SK-N-DZ (cell line): Measurements from ENCODE around the gene WASHC3. TPM values are rescaled to one million over a fixed set of nuclear protein-coding genes. Genes with fewer than 3 reads are reported as not detected.
"Not testable (repeated sequence)": the region's sequence is repeated elsewhere in the genome, so short reads cannot be mapped to it uniquely, and the experiment has no call there.

Source experiments
- DNase-seq: peaks from one replicate; pipeline ENCODE4 v3.0.0-alpha.2; 2015; ENCODE audit warnings: low spot score
- polyA plus RNA-seq, 2 experiments: library from polyadenylated mRNA; depleted of rRNA; stranded (reverse); fragments of >200 nt; gene quantifications; 2 replicates each; pipeline ENCODE4 v1.2.3, GENCODE V29; 2014

WASHC3 gene
- 67.4 and 75.6 TPM in 2 replicates for polyA plus RNA-seq (2014; cell fraction: cytosol; rRNA removed)
- 46.4 and 50.2 TPM in 2 replicates for polyA plus RNA-seq (2014; cell fraction: nucleus; rRNA removed)

GRCh38 chr12:102061560-102062418, at the start of gene WASHC3:
TSS of gene WASHC3 (minus strand) at chr12:102061991. CDS start at chr12:102061962, 29 bp downstream.
- peak; percentile 93 for DNase-seq

GRCh38 chr12:102110782-102111181, 49.0 kb upstream of the WASHC3 start:
- no peak for DNase-seq

GRCh38 chr12:102107970-102108369, 46.2 kb upstream of the WASHC3 start:
- DNase-seq = no peak

- no peak for DNase-seq
Observed at GRCh38 chr12:102106905-102107304, 45.1 kb upstream of the WASHC3 start.

- no peak for DNase-seq
Observed at GRCh38 chr12:102096855-102097254, 35.1 kb upstream of the WASHC3 start.

- peak; percentile 5 for DNase-seq
Observed at GRCh38 chr12:102095677-102096263, 34.0 kb upstream of the WASHC3 start.

- no peak for DNase-seq
Observed at GRCh38 chr12:102093319-102093718, 31.5 kb upstream of the WASHC3 start.

GRCh38 chr12:102089228-102089835, 27.5 kb upstream of the WASHC3 start:
- DNase-seq = not testable (repeated sequence)

- no peak for DNase-seq
Observed at GRCh38 chr12:102080842-102081241, 19.1 kb upstream of the WASHC3 start.

GRCh38 chr12:102072092-102072491, 10.3 kb upstream of the WASHC3 start:
- DNase-seq = not testable (repeated sequence)

- no peak for DNase-seq
Observed at GRCh38 chr12:102069707-102070106, 7.9 kb upstream of the WASHC3 start.

GRCh38 chr12:102067574-102068258, 5.9 kb upstream of the WASHC3 start:
- DNase-seq = no peak

- DNase-seq = no peak
Observed at GRCh38 chr12:102064476-102064875, 2.7 kb upstream of the WASHC3 start.

- peak; percentile 29 for DNase-seq
Observed at GRCh38 chr12:102063069-102063468, 1.3 kb upstream of the WASHC3 start.

- DNase-seq = no peak
Observed at GRCh38 chr12:102062419-102062806, 622 bp upstream of the WASHC3 start.

GRCh38 chr12:102061096-102061559, 663 bp downstream of the WASHC3 start:
- no peak for DNase-seq

GRCh38 chr12:102059343-102059742, 2.4 kb downstream of the WASHC3 start:
- no peak for DNase-seq

GRCh38 chr12:102054345-102054744, 7.4 kb downstream of the WASHC3 start:
- DNase-seq = no peak

GRCh38 chr12:102053062-102053349, 8.8 kb downstream of the WASHC3 start:
- no peak for DNase-seq

- no peak for DNase-seq
Observed at GRCh38 chr12:102052192-102053061, 9.4 kb downstream of the WASHC3 start.

GRCh38 chr12:102051431-102051965, 10.3 kb downstream of the WASHC3 start:
- no peak for DNase-seq
